ENCODE data around the gene RFTN2.
"Not testable (repeated sequence)": the region's sequence is repeated elsewhere in the genome, so short reads cannot be mapped to it uniquely, and the experiment has no call there.

RFTN2 gene

GRCh38 chr2:197606180-197606579 lies 69.2 kb downstream of the RFTN2 start:
- in situ Hi-C loops (cut with MboI; ENCODE audit: low sequenced_read_pairs), result no loop called here

DNA sequence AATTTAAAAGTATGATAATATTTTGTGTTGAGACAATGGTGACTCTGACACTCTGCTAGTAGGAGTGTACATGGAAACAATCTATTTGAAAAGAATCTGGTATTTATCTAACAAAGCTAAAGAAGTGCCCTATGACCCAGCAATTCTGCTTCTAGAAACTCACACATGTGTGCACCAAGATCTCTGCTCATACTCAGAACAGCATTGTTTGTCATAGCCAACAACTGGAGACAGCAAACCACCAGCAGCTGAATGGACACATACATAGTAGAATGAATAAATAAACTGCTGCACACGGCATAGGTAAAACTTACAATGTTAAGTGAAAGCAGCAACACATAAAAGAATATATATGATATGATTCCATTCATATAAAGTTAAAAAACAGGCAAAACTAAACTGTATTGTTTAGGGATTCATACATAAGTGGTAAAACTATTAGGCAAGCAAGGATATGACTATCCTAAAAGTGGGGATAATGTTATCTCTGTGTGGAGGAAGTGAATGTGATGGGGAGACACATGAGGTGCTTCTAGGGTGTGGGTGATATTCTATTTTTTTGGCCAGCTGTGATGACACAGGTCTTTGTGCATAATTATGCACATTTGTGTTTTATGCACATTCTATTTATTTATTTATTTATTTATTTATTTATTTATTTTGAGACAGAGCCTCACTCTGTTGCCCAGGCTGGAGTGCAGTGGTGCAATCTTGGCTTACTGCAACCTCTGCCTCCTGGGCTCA lies 71.1 kb downstream of the RFTN2 start:
- in situ Hi-C loops (cut with MboI; ENCODE audit: low sequenced_read_pairs), result no loop called here

DNA sequence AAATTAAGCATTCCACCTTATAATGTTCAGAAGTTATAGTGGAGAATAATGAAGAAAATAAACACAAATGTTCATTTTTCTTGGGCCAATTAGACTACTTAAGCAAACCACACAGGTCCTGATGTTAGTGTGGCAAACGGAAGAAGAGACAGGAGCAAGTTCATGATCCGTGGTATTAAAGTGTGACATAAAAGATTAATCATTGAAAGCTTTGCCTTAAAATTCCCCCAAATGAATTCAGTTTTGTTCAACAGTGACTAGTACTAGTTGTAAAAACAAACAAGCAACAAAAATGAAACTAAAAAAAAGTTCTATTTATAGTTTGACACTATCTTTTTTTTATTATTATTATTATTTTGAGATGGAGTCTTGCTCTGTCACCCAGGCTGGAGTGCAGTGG lies 73.7 kb downstream of the RFTN2 start:
- in situ Hi-C loops (cut with MboI; ENCODE audit: low sequenced_read_pairs), result no loop called here

DNA sequence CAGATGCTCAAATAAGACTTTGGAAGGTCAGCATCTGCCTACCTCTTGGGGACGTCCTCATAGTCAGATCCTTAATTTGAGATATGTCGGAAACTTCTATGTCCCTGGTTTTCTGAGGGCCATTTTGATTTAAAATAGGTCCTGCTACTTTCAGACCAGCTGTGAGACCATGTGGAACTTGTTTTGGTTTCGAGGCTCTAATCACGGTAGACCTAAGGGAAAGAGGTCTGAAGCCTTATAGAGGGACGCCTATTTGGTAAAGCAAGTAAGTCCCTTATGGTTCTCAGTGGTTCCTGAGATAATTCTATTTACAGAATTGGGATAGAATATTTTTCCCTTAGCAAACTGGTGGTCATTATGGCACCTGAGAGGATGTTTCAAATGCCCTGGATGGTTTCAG lies 75.1 kb downstream of the RFTN2 start:
- in situ Hi-C loops (cut with MboI; ENCODE audit: low sequenced_read_pairs), result no loop called here

DNA sequence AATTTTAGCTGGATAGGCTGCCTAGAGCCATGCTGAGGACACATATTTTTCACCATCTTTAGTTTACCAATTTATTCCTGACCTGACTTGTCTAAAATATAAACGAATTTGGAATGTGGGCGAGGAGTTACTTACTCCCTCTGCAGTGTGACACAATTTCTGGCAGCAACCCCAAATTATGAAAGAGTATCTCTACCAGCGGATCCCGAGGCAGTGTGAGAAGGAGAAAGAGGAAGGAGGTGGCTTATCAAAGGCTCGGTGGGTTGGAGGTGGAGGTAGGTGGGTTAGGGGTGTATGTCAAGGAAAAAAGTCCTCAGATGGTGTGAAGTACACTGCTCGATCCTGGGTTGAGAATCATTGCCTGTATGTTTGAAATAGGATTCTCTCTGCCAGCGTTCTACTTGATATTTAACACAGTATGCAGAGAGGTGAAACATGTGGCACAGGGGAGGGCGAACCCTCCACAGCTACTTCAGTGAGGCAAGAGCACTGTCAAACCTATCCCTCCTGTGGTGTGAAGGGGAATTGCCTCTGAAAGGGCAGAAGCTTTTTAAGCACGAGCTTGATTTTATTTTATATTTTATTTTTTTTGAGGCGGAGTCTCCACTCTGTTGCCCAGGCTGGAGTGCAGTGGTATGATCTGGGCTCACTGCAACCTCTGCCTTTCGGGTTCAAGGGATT lies 76.0 kb downstream of the RFTN2 start:
- in situ Hi-C loops (cut with MboI; ENCODE audit: low sequenced_read_pairs), result no loop called here

DNA sequence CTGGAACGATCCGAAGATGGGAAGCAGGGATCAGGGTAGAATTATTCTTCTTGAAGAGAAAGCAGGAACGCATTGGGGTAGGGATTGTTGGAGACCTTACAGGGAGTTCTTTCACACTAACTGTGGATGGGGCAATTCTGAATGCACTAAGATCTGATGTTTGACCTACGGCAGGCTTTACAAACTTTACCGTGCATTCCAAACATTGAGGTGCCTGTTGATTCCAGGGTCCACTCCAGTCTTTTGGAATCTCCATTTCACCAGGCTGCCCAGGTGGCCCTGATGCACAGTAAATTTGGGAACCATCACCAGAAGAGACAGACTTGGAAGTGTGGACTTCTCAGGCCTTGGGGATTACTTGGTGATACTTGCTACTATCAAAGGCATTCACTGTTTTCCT lies 76.9 kb downstream of the RFTN2 start:
- in situ Hi-C loops (cut with MboI; ENCODE audit: low sequenced_read_pairs), result no loop called here

DNA sequence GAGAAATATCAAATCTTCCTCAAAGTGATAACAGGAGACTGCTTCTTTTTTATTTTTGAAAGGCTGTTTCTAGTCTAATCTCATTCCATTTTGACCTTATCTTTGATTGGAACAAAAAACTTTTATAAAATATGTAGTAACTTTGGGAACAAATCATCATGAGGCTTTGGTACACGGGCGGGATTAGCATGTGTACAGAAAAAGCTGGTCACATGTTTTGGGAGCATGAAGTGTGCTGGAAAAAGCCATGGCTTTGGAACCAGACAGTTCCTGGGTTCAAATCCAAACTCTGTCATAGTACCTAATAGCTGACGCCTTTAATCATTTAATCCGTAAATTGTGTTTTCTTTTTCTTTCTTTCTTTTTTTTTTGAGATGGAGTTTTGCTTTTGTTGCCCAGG lies 78.2 kb downstream of the RFTN2 start:
- in situ Hi-C loops (cut with MboI; ENCODE audit: low sequenced_read_pairs), result no loop called here

DNA sequence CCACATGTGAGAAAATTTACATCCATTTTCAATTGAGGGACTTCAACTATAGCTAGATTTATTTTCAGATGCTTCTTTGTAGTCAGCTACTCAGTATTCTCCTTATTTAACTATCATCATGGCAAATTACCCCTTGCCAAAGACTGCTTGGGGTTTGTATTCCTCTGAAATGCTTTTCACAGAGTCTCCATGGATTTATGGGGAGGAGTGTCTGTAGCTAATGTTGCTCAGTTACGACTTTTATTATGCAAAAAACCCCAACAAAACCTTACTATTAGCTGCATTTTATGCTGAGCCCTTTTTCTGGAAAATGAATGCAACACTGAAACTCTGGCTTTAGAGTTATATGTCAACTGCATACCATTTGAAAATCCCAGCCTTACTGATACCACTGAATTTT lies 78.6 kb downstream of the RFTN2 start:
- in situ Hi-C loops (cut with MboI; ENCODE audit: low sequenced_read_pairs), result no loop called here

DNA sequence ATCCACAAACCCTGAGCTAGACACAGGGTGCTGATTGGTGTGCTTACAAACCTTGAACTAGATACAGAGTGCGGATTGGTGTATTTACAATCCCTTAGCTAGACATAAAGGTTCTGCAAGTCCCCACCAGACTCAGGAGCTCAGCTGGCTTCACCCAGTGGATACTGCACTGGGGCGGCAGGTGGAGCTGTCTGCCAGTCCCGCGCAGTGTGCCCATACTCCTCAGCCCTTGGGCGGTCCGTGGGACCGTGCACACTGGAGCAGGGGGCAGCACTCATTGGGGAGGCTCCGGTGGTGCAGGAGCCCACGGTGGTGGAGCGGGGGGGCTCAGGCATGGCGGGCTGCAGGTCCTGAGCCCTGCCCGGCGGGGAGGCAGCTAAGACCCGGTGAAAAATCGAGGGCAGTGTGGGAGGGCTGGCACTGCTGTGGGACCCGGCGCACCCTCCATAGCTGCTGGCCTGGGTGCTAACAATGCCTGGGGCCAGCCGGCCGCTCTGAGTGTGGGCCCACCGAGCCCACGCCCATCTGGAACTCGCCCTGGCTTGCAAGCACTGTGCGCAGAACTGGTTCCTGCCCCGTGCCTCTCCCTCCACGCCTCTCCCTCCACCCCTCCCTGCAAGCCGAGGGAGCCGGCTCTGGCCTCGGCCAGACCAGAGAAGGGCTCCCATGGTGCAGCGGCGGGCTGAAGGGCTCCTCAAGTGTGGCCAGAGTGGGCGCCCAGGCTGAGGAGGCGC lies 83.9 kb downstream of the RFTN2 start:
- in situ Hi-C loops (cut with MboI; ENCODE audit: low sequenced_read_pairs), result no loop called here

DNA sequence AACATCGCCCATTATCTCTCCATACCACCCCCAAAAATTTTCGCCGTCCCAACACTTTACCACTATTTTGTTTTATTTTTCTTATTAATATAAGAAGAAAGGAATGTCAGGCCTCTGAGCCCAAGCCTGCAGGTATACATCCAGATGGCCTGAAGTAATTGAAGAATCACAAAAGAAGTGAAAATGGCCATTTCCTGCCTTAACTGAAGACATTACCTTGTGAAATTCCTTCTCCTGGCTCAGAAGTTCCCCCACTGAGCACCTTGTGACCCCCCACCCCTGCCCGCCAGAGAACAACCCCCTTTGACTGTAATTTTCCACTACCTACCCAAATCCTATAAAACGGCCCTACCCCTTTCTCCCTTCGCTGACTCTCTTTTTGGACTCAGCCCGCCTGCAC lies 88.1 kb downstream of the RFTN2 start:
- in situ Hi-C loops (cut with MboI; ENCODE audit: low sequenced_read_pairs), result not testable (repeated sequence)

DNA sequence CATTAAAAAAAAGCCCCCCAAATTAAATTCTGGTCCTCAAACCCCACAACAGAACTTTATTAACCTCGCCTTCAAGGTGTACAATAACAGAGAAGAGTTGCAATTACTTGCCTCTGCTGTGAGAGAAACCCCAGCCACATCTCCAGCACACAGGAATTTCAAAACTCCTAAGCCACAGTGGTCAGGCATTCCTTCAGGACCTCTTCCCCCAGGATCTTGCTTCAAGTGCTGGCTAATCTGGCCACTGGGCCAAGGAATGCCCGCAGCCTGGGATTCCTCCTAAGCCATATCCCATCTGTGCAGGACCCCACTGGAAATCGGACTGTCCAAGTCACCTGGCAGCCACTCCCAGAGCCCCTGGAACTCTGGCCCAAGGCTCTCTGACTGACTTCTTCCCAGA lies 95.2 kb downstream of the RFTN2 start:
- in situ Hi-C loops (cut with MboI; ENCODE audit: low sequenced_read_pairs), result not testable (repeated sequence)

GRCh38 chr2:197578294-197578693 lies 97.1 kb downstream of the RFTN2 start:
- in situ Hi-C loops (cut with MboI; ENCODE audit: low sequenced_read_pairs), result not testable (repeated sequence)

DNA sequence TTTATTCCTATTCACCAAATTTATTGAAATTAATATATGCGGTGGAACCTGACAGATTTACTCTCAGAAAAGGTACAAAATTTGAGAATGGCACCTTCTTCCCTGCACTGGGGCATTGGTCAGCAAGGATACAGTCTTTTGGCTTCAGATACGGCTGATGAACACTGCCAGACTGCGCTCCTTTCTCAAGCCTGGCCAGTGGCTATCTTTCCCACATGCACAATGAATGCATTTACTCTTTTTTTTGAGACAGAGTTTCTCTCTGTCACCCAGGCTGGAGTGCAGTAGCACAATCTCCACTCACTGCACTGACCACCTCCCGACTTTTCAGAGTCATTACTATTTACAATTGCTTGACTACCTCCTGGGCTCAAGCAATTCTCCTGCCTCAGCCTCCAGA lies 97.9 kb downstream of the RFTN2 start:
- in situ Hi-C loops (cut with MboI; ENCODE audit: low sequenced_read_pairs), result no loop called here

GRCh38 chr2:197576631-197577030 lies 98.8 kb downstream of the RFTN2 start:
- in situ Hi-C loops (cut with MboI; ENCODE audit: low sequenced_read_pairs), result no loop called here

DNA sequence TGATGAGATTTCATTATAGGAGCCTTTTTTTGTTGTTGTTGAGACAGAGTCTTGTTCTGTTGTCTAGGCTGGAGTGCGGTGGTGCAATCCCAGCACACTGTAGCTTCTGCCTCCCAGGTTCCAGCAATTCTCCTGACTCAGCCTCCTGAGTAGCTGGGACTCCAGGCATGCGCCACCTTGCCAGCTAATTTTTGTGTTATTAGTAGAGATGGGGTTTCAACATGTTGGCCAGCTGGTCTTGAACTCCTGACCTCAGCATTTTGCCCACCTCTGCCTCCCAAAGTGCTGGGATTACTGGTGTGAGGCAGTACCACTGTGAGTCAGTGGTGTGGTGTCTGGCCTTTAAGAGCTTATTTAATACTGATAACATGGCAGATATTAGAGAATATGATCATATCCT lies 99.4 kb downstream of the RFTN2 start:
- in situ Hi-C loops (cut with MboI; ENCODE audit: low sequenced_read_pairs), result no loop called here

DNA sequence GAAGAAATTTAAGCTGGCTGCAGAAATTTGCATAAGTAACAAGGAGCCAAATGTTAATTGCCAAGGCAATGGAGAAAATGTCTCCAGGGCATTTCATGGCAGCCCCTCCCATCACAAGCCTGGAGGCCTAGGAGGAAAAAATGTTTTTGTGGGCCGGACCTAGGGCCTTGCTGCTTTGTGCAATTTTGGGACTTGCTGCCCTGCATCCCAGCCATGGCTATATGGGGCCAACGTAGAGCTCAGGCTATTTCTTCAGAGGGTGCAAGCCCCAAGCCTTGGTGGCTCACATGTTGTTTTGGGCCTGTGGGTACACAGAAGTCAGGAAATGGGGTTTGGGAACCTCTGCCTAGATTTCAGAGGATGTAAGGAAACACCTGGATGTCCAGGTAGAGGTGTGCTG lies 101.8 kb downstream of the RFTN2 start:
- in situ Hi-C loops (cut with MboI; ENCODE audit: low sequenced_read_pairs), result no loop called here

DNA sequence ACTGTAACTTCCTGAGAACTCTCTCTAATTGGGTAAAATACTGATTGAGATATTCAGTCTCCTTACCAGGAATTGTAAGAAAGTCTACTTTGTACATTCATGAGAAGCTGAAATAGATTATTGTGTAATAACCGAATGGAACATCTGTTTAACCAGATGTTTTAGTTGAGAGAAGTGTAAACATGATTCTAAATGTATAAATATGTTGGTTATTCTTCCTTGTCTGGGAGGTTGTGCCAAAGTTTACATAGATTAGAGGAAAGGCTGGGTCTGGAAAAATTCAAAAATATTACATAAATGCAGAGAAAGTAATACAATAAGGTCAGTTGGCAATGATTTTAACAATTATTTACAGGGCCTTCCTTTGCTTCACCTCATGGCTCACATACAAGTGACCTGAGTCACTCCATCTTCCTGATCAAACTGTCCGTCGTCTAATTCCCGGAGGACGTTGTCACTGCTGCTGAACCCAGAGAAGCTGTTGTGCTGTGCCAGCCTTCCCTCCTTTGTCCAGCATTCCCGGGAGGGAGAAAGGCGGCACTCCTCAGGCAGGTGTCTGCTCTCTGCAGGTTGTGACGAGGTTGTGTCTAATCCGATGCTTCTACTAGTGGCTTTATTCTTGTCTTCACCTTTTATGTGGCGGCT lies 103.6 kb downstream of the RFTN2 start:
- in situ Hi-C loops (cut with MboI; ENCODE audit: low sequenced_read_pairs), result no loop called here

GRCh38 chr2:197560146-197560665 lies 115.2 kb downstream of the RFTN2 start:
- in situ Hi-C loops (cut with MboI; ENCODE audit: low sequenced_read_pairs), result no loop called here

DNA sequence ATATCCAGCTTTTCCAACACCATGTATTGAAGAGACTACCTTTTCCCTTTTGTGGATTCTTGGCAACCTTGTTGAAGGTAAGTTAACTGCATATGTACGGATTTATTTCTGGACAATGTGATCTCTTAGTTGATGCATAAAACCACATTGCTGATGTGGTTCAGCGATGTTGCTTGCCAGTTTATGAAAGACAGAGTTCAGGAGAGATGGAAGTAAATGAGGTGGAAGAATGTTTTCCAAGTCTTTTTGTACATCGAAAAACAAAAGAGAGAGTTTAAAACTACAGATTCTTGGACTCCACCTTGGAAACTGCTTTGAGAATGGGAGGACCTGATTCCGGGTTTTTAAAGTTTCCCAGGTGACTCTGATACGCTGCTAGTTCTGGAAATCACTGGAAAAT lies 115.7 kb downstream of the RFTN2 start:
- in situ Hi-C loops (cut with MboI; ENCODE audit: low sequenced_read_pairs), result no loop called here

GRCh38 chr2:197558393-197558792 lies 117.0 kb downstream of the RFTN2 start:
- in situ Hi-C loops (cut with MboI; ENCODE audit: low sequenced_read_pairs), result no loop called here

DNA sequence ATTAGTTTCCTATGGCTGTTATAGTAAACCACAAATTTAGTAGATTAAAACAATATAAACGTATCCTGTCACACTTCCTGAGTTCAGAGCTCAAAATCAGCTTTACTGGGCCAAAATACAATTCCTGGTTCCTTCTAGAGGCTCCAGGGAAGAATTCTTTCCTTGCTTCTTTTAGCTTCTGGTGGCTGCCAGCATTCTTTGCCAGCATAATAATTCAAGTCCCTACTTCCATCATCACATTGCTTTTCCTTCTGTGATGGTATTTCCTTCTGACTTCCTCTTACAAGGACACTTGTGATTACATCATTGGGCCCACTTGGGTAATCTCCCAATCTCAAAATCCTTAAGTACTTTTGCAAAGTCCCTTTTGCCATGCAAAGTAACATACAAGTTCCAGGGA lies 118.9 kb downstream of the RFTN2 start:
- in situ Hi-C loops (cut with MboI; ENCODE audit: low sequenced_read_pairs), result no loop called here
